HepG2 (cell line): ENCODE data around the gene ADCY5. TPM values are rescaled to one million over a fixed set of nuclear protein-coding genes. Genes with fewer than 3 reads are reported as not detected.

Source experiments
- E2F2 ChIP-seq: sonication (generic); formaldehyde crosslinking; IDR thresholded peaks from 2 replicates; pipeline ENCODE4 v1.4.0; 2020; ENCODE audit warnings: missing genetic modification reagents, borderline replicate concordance
- FOXA3 ChIP-seq: IDR thresholded peaks from 2 replicates; pipeline ENCODE4 v1.6.1; 2016; ENCODE audit warnings: missing genetic modification reagents, missing compliant biosample characterization
- MTF2 ChIP-seq: sonication (generic); formaldehyde crosslinking; IDR thresholded peaks from 2 replicates; pipeline ENCODE4 v1.5.0; 2020; ENCODE audit warnings: missing genetic modification reagents, borderline replicate concordance
- MXD4 ChIP-seq: IDR thresholded peaks from 2 replicates; pipeline ENCODE4 v1.6.1; 2016; ENCODE audit warnings: mild to moderate bottlenecking, missing biosample characterization, missing genetic modification reagents
- NFATC3 ChIP-seq: sonication (generic); formaldehyde crosslinking; IDR thresholded peaks from 2 replicates; pipeline ENCODE4 v1.5.1; 2020; ENCODE audit warnings: mild to moderate bottlenecking, missing genetic modification reagents
- NFYB ChIP-seq: sonication (generic); formaldehyde crosslinking; IDR thresholded peaks from 2 replicates; pipeline ENCODE4 v1.4.0; 2020; ENCODE audit warnings: missing genetic modification reagents
- NR3C1 ChIP-seq: sonication (generic); formaldehyde crosslinking; IDR thresholded peaks from 2 replicates; pipeline ENCODE4 v1.4.0; 2020; ENCODE audit warnings: missing genetic modification reagents
- RXRB ChIP-seq: IDR thresholded peaks from 2 replicates; pipeline ENCODE4 v1.6.1; 2016; ENCODE audit warnings: borderline replicate concordance, missing genetic modification reagents, missing compliant biosample characterization
- SCMH1 ChIP-seq: sonication (generic); formaldehyde crosslinking; IDR thresholded peaks from 2 replicates; pipeline ENCODE4 v1.9.0; 2021; ENCODE audit warnings: missing genetic modification reagents, mild to moderate bottlenecking, borderline replicate concordance
- TOE1 ChIP-seq: sonication (generic); formaldehyde crosslinking; IDR thresholded peaks from 2 replicates; pipeline ENCODE4 v1.4.0; 2020; ENCODE audit warnings: mild to moderate bottlenecking, missing genetic modification reagents
- ZNF101 ChIP-seq: sonication (generic); formaldehyde crosslinking; IDR thresholded peaks from 2 replicates; pipeline ENCODE4 v1.4.0; 2020; ENCODE audit warnings: mild to moderate bottlenecking, low read depth, missing genetic modification reagents, borderline replicate concordance
- ZNF143 ChIP-seq: sonication (generic); formaldehyde crosslinking; IDR thresholded peaks from 2 replicates; pipeline ENCODE4 v1.4.0; 2020; ENCODE audit warnings: missing genetic modification reagents
- ZNF501 ChIP-seq: sonication (generic); formaldehyde crosslinking; IDR thresholded peaks from 2 replicates; pipeline ENCODE4 v1.5.1; 2020; ENCODE audit warnings: mild to moderate bottlenecking, moderate library complexity, missing genetic modification reagents
- ZNF510 ChIP-seq: sonication (generic); formaldehyde crosslinking; IDR thresholded peaks from 2 replicates; pipeline ENCODE4 v1.4.0; 2020; ENCODE audit warnings: low read depth, mild to moderate bottlenecking, missing genetic modification reagents
- ZNF577 ChIP-seq: sonication (generic); formaldehyde crosslinking; IDR thresholded peaks from 2 replicates; pipeline ENCODE4 v1.4.0; 2020; ENCODE audit warnings: mild to moderate bottlenecking, low read depth, missing genetic modification reagents, borderline replicate concordance
- ZNF609 ChIP-seq: sonication (generic); formaldehyde crosslinking; IDR thresholded peaks from 2 replicates; pipeline ENCODE4 v1.4.0; 2020; ENCODE audit warnings: mild to moderate bottlenecking, missing genetic modification reagents, borderline replicate concordance
- ZNF670 ChIP-seq: sonication (generic); formaldehyde crosslinking; IDR thresholded peaks from 2 replicates; pipeline ENCODE4 v1.8.0; 2022; ENCODE audit warnings: mild to moderate bottlenecking, missing genetic modification reagents, borderline replicate concordance
- ZSCAN20 ChIP-seq: sonication (generic); formaldehyde crosslinking; IDR thresholded peaks from 2 replicates; pipeline ENCODE4 v1.4.0; 2020; ENCODE audit warnings: missing genetic modification reagents, mild to moderate bottlenecking, borderline replicate concordance
- polyA plus RNA-seq, 8 experiments: library from polyadenylated mRNA; depleted of rRNA in 3 of 8; stranded (reverse) in 7 of 8; unstranded in 1 of 8; fragments of >200 nt; fragmentation: Illumina TruSeq in 4 of 8; extraction: Trizol in 4 of 8; gene quantifications; 2 replicates each; pipeline versions ENCODE4 v1.2.1 to v1.2.3, GENCODE V29; 2011 to 2016; ENCODE audit warnings: low read depth in 4 of 8, missing spikeins in 1 of 8, mixed read lengths in 1 of 8; ENCODE audit not compliant: insufficient read depth in 1 of 8
- total RNA-seq, 5 experiments: library from RNA; depleted of rRNA; stranded (reverse); fragments of >200 nt; fragmentation: Illumina TruSeq; extraction: Trizol; gene quantifications; 2 replicates each; pipeline ENCODE4 v1.2.3, GENCODE V29; 2016; ENCODE audit warnings: low read depth in 1 of 5
- TF ChIP-seq, protein P1 (sequence below): sonication (generic); formaldehyde crosslinking; IDR thresholded peaks from 2 replicates; pipeline ENCODE4 v1.8.1; 2023; ENCODE audit warnings: mild to moderate bottlenecking, missing genetic modification reagents, borderline replicate concordance
- TF ChIP-seq, protein P2 (sequence below): IDR thresholded peaks from 2 replicates; pipeline ENCODE4 v1.4.0; 2020; ENCODE audit warnings: mild to moderate bottlenecking, missing genetic modification reagents

Gene ADCY5
- total and polyA plus RNA-seq, 2 of the 13 experiments (the other 11 are each of a cell fraction or from before 2014, with no cell fraction given), result not detected

- TF ChIP-seq ZNF609 (no peak), ZNF510 (CRISPR knock-in tag) (no peak), MTF2 (CRISPR knock-in tag) (no peak), ZNF501 (CRISPR knock-in tag) (no peak), ZNF101 (0 out of 2 replicates have a peak, but pooled peaks have one; percentile 34), NFATC3 (CRISPR knock-in tag) (no peak), NR3C1 (CRISPR knock-in tag) (no peak), ZNF143 (peak; percentile 69), SCMH1 (CRISPR knock-in tag) (no peak), TOE1 (no peak), FOXA3 (CRISPR knock-in tag) (peak; percentile 37; the same call in 1 of the 2 replicates), NFYB (CRISPR knock-in tag) (no peak), MXD4 (peak; percentile 85), ZNF670 (CRISPR knock-in tag) (no peak), RXRB (CRISPR knock-in tag) (peak; percentile 67), ZNF577 (CRISPR knock-in tag) (no peak), ZSCAN20 (CRISPR knock-in tag) (peak; percentile 88), E2F2 (peak; percentile 32; the same call in 1 of the 2 replicates)
- TF ChIP-seq, protein P1, sequence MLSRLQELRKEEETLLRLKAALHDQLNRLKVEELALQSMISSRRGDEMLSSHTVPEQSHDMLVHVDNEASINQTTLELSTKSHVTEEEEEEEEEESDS (CRISPR knock-in tag), result 0 out of 2 replicates have a peak, but pooled peaks have one; percentile 58
- TF ChIP-seq, protein P2, sequence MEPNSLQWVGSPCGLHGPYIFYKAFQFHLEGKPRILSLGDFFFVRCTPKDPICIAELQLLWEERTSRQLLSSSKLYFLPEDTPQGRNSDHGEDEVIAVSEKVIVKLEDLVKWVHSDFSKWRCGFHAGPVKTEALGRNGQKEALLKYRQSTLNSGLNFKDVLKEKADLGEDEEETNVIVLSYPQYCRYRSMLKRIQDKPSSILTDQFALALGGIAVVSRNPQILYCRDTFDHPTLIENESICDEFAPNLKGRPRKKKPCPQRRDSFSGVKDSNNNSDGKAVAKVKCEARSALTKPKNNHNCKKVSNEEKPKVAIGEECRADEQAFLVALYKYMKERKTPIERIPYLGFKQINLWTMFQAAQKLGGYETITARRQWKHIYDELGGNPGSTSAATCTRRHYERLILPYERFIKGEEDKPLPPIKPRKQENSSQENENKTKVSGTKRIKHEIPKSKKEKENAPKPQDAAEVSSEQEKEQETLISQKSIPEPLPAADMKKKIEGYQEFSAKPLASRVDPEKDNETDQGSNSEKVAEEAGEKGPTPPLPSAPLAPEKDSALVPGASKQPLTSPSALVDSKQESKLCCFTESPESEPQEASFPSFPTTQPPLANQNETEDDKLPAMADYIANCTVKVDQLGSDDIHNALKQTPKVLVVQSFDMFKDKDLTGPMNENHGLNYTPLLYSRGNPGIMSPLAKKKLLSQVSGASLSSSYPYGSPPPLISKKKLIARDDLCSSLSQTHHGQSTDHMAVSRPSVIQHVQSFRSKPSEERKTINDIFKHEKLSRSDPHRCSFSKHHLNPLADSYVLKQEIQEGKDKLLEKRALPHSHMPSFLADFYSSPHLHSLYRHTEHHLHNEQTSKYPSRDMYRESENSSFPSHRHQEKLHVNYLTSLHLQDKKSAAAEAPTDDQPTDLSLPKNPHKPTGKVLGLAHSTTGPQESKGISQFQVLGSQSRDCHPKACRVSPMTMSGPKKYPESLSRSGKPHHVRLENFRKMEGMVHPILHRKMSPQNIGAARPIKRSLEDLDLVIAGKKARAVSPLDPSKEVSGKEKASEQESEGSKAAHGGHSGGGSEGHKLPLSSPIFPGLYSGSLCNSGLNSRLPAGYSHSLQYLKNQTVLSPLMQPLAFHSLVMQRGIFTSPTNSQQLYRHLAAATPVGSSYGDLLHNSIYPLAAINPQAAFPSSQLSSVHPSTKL, result peak; percentile 49; the same call in 1 of the 2 replicates
Observed at GRCh38 chr3:123286308-123287023, 162.4 kb downstream of the ADCY5 start (continued).
